ENCODE results near the gene ZZZ3. TPM values are rescaled to one million over a fixed set of nuclear protein-coding genes. Genes with fewer than 3 reads are reported as not detected.
A peak's percentile ranks its signal among the peaks of the same experiment; 100 is the strongest.

ZZZ3 gene
- total and polyA plus RNA-seq, 2 of the 13 experiments (the other 11 are each of a cell fraction or from before 2014, with no cell fraction given): 18.1 to 50.2 TPM

DNA sequence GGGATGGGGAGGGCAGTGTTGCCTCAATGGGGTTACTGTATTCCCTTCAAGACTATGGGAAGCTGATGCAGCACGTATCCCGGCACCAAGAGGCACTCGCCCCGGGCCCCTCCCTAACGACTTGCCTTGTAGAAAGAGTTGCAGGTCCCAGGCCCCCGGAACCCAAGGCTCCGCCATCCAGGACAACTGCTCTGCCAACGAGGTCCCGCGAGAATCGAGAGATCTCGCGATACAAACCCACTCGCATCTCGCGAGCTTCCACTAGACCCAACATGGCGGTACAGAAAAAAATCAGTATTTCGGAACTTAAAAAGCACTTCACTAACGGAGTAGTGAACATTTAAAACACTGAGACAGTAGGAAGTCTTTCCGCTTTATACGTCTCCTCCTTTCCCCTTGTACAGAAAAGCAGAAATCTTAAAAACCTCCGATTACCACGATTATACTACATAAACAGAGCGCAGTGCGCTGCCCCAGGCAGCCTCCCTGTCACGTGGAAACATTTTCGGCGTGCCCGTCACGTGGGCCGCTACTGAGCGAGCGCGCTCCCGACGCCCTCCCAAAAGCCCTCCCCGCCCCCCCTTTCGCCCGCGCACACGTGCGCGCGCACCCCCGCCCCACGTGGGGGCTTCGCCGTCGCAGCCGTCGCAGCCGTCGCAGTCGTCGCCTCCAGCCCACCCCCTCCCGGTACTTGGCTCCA, at the start of gene ZZZ3 (continued):
- TF ChIP-seq IKZF4 (CRISPR knock-in tag; IDR thresholded peaks at IDR 0.05; ENCODE audit: borderline replicate concordance, low read depth, not compliant biosample characterization) (no peak), HMGA1 (CRISPR knock-in tag; conservative IDR thresholded peaks at IDR 0.05) (no peak), SNAPC4 (CRISPR knock-in tag; IDR thresholded peaks at IDR 0.05) (0 out of 2 replicates have a peak, but pooled peaks have one; percentile 42), SMAD1 (CRISPR knock-in tag; IDR thresholded peaks at IDR 0.05; ENCODE audit: borderline replicate concordance, low read depth) (no peak), TBX3 (IDR thresholded peaks at IDR 0.05; ENCODE audit: borderline replicate concordance) (no peak), ZFY (CRISPR knock-in tag; IDR thresholded peaks at IDR 0.05) (peak; percentile 44), HIVEP1 (CRISPR knock-in tag; IDR thresholded peaks at IDR 0.05) (peak; percentile 54; the same call in 1 of the 2 replicates), ZBTB20 (CRISPR knock-in tag; IDR thresholded peaks at IDR 0.05; ENCODE audit: borderline replicate concordance, low read depth) (no peak), ZBED4 (CRISPR knock-in tag; IDR thresholded peaks at IDR 0.05; ENCODE audit: borderline replicate concordance) (0 out of 2 replicates have a peak, but pooled peaks have one; percentile 59), SNAI1 (CRISPR knock-in tag; IDR thresholded peaks at IDR 0.05; ENCODE audit: borderline replicate concordance) (no peak), HIC2 (CRISPR knock-in tag; IDR thresholded peaks at IDR 0.05; ENCODE audit: low read depth) (no peak), ZNF777 (CRISPR knock-in tag; IDR thresholded peaks at IDR 0.05) (peak; percentile 39; the same call in 1 of the 2 replicates), SKI (IDR thresholded peaks at IDR 0.05; ENCODE audit: partially characterized antibody) (no peak)
- TF ChIP-seq, protein P1, sequence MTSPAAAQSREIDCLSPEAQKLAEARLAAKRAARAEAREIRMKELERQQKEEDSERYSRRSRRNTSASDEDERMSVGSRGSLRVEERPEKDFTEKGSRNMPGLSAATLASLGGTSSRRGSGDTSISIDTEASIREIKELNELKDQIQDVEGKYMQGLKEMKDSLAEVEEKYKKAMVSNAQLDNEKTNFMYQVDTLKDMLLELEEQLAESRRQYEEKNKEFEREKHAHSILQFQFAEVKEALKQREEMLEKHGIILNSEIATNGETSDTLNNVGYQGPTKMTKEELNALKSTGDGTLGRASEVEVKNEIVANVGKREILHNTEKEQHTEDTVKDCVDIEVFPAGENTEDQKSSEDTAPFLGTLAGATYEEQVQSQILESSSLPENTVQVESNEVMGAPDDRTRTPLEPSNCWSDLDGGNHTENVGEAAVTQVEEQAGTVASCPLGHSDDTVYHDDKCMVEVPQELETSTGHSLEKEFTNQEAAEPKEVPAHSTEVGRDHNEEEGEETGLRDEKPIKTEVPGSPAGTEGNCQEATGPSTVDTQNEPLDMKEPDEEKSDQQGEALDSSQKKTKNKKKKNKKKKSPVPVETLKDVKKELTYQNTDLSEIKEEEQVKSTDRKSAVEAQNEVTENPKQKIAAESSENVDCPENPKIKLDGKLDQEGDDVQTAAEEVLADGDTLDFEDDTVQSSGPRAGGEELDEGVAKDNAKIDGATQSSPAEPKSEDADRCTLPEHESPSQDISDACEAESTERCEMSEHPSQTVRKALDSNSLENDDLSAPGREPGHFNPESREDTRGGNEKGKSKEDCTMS (CRISPR knock-in tag; conservative IDR thresholded peaks at IDR 0.05): no peak

All from HepG2 (cell line).